ENCODE results near the gene APBA2.

GRCh38 chr15:28904541-28905315, 19.0 kb downstream of the APBA2 start:
- TF ChIP-seq POLR2A (IDR thresholded peaks at IDR 0.05; ENCODE audit: low read length) (no peak), MAX (IDR thresholded peaks at IDR 0.05) (no peak), EP300 (IDR thresholded peaks at IDR 0.05) (no peak), BCL3 (IDR thresholded peaks at IDR 0.05) (no peak), CTCF (IDR thresholded peaks at IDR 0.05) (no peak), MAFK (IDR thresholded peaks at IDR 0.05; ENCODE audit: partially characterized antibody) (no peak), RNF2 (IDR thresholded peaks at IDR 0.05; ENCODE audit: borderline replicate concordance, low read depth) (no peak), GATA3 (IDR thresholded peaks at IDR 0.05; ENCODE audit: borderline replicate concordance) (no peak)
